ENCODE measurements around the gene KHDRBS1. TPM values are rescaled to one million over a fixed set of nuclear protein-coding genes. Genes with fewer than 3 reads are reported as not detected.
"Not testable (repeated sequence)": the region's sequence is repeated elsewhere in the genome, so short reads cannot be mapped to it uniquely, and the experiment has no call there.

KHDRBS1 gene
- polyA plus RNA-seq, 4 donors = 234 to 302 (median 251) TPM

DNA sequence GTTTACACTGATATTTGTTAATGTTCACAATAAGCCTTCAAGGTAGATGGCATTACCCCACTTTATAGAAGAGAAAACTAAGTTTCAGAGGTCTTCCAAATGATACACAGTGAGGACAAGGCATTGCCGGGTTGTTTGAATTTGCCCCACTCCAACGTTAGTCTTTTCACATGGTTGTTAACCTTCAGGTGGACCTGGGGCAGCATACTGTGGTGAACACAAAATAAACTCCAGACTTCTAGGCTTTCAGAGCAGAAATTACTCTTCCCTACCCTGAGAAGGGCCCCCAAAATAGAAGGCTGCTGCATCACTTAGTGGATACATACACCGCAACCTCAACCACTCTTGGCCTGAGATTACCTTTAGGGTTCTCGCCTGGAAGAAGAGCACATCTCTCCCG is 3.4 kb upstream of the KHDRBS1 start:
- DNase-seq (ENCODE audit: low read depth in 4 of 4, low spot score in 3 of 4) = no peak

DNA sequence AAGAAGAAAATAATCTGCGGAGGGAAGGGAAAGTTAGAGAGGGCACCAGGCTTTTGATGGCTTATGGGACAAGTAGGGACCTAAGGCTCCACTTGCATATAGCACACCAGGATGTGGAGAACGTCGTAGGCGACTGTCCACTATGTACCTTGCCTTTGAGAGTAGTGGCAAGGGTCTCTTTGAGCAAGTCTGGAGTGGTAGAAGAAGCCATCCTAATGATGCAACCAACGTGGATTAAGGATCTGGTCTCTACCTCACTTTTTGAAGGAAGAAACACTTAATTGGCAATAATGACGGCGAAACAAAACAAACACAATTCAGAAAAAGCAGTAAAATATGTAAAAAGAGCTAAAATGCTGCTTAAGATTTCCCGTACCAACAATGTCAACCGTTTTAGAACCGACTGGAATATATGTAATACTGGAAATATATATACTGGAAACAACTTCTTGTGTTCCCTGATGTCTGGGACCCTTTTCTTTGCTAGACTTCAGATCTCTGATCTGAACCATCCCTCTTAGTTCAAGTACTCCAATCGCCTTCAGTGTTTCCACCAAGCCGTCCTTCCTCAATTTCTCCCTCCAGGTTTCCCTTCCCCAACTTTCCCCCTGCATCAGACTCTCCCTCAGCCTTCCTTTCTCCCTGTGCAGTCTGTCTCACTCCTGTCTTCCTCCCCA is 821 bp upstream of the KHDRBS1 start:
- DNase-seq (ENCODE audit: low read depth in 4 of 4, low spot score in 3 of 4) = no peak

DNA sequence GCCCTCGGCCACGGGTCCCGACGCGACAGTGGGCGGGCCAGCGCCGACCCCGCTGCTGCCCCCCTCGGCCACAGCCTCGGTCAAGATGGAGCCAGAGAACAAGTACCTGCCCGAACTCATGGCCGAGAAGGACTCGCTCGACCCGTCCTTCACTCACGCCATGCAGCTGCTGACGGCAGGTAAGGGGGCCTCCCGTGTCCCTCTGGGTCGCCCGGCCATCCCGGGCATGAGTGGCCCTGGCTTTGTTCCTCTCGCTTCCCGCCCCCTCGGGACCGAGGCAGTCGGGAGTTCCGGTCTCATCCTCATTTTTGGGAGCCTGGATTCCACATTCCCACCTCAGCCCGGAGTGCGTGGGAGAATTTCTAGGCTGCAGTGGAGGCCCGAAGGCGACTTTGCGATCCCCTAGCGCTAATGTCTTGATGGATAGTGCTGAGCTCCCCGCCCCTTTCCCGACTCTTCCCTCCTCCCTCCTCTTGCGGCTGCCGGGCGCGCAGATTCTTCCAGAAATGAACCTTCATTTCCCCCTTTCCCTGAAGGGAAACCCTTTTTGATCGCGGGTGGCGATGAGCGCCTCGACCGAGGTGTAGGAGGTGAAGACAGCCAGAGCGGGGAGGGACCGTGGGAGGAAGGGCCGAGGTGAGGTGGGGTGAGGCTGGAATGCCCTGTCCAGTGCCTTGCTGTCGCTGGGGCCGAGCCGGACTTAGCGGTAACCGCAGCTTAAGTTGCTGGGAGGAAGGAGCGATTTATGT is 705 bp downstream of the KHDRBS1 start:
- DNase-seq (ENCODE audit: low read depth in 4 of 4, low spot score in 3 of 4) = peak in 2 of 4 donors; percentile 31 to 36

DNA sequence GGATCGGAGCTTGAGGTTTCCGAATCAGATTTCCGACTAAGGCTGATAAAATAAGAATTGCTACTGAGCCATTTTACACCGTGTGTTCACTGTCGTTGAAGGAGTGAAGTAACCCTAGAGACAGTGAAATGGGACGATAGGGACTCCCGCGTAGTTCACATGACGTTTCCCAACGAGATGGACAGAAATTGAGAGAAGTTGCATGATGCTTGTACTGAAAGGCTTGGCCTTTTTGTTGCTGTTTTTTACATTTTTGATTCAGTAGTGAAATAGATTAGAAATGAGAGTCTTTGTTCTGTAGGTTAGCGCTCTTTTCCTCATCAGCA is 1.2 kb downstream of the KHDRBS1 start:
- no peak for DNase-seq (ENCODE audit: low read depth in 4 of 4, low spot score in 3 of 4)

DNA sequence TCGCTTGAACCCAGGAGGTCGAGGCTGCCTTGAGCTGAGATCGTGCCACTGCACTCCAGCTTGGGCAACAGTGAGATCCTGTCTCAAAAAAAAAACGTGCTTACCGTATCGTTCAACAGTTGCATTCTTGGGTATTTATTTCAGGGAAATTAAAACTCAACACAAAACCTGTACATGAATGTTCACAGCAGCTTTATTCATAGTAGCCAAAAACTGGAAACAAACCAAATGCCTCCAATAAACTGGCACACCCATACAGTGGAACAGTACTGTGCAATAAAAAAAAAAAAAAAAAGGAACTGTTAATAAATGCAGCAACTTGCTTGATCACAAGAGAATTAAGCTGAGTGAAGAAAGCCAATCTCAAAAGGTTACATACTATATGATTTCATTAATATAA is 6.7 kb downstream of the KHDRBS1 start:
- DNase-seq (ENCODE audit: low read depth in 4 of 4, low spot score in 3 of 4) = no peak

DNA sequence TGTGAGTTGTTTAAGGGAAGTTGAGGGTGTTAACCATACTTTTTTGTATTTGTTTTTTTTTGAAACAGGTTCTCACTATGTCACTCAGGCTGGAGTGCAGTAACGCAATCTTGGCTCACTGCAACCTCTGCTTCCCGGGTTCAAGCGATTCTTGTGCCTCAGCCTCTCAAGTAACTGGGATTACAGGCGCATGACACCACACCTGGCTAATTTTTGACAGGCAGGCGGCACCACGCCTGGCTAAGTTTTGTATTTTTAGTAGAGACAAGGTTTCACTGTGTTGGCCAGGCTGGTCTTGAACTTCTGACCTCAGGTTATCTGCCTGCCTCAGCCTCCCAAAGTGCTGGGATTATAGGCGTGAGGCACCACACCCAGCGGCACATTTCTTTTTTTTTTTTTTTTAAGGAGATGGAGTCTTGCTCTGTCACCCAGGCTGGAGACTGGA is 7.9 kb downstream of the KHDRBS1 start:
- not testable (repeated sequence) for DNase-seq (ENCODE audit: low read depth in 4 of 4, low spot score in 3 of 4)

DNA sequence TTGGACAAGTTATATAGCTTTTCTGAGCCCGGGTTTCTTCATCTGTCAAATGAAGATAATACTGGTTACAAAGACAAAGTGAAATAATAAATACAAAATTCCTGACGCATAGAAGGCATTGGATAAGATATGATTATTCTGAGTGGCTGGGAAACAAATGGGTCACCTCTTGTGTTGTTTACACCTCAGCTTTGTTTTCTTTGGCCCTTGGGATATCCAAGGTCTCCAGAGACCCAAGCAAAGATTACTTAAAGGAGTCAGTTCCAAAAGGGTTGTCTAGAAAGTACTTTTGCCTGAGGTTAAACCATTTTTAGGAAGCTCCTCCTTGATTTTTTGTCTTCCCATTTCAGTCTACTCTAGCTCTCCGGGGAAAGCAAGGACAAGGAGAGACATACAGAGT is 9.7 kb downstream of the KHDRBS1 start:
- no peak for DNase-seq (ENCODE audit: low read depth in 4 of 4, low spot score in 3 of 4)

DNA sequence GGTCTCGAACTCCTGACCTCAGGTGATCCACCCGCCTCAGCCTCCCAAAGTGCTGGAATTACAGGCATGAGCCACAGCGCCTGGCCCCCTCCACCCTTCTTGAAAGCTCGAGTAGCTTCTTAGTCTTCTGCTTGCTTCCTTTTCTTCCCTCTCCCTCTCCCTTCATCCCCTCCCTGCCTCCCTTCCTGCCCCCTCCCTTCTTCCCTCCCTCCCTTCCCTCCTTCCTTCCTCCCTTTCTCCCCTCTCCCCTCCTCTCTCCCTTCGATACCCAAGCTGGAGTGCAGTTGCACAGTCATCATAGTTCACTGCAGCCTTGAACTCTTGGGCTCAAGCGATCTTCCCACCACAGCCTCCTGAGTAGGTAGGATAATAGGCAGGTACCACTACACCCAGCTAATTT is 11.8 kb downstream of the KHDRBS1 start:
- DNase-seq (ENCODE audit: low read depth in 4 of 4, low spot score in 3 of 4) = no peak

DNA sequence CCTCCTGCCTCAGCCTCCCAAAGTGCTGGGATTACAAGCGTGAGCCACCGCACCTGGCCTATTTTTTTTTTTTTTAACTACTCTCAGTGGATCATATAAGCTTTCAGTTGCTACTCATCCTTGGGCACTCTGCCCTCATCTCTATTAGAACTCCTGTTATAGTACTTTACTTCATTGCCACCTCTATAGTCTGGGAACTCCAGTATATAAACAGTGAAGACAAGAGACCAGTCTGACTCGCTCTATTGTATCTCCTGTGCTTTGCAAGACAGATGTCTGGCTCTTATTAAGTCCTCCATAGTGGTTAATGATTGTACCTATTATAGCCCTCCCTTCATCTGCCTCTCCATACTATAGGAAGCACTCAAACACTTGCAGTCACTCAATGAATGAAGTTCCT is 15.1 kb downstream of the KHDRBS1 start:
- DNase-seq (ENCODE audit: low read depth in 4 of 4, low spot score in 3 of 4) = no peak

DNA sequence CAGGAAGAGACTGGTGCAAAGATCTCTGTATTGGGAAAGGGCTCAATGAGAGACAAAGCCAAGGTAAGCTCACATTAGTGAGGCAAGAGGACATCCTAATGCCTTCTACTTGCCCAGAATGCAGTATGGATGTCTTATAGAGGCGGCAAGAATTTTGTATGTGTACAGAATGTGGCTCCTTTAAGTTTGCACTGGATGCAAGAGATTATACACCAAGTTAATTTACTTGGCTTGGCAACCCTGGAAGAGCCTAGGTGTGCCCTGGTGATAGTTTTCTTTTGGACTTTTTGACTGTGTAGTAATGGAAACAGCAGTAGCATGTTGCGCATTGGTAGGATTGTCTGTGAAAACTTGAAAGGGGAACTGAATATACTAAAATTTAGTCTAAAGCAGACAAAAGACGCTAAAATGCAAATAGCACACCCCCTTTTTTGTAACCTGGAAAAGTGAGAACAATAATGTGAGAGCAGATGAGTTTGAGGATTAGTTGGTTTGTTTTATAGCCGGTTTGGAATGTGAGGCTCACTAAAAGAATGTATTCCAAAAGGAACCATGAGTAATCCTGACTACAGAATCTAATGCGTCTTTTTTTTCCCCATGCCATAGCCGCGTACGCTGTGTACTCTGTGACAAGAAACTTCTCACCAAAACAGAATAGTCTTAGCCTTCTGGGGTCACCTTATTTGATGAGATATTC is 18.1 kb downstream of the KHDRBS1 start:
- DNase-seq (ENCODE audit: low read depth in 4 of 4, low spot score in 3 of 4) = no peak

DNA sequence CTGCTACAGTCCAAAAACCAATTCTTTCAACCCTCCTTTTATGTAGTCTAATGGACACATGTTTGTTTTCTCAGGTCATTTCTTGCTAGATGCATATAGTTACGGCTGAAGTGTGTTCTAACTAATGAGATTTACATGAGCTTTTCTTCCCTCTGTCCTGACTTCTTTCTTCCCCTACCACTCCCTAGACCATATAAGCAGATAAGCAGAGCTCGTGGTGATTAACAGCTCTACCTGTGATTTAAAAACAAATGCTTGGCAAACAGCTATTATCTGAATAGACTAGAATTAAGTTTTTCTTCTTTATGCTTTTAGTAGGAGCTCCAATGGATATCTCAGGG is 18.6 kb downstream of the KHDRBS1 start:
- no peak for DNase-seq (ENCODE audit: low read depth in 4 of 4, low spot score in 3 of 4)

DNA sequence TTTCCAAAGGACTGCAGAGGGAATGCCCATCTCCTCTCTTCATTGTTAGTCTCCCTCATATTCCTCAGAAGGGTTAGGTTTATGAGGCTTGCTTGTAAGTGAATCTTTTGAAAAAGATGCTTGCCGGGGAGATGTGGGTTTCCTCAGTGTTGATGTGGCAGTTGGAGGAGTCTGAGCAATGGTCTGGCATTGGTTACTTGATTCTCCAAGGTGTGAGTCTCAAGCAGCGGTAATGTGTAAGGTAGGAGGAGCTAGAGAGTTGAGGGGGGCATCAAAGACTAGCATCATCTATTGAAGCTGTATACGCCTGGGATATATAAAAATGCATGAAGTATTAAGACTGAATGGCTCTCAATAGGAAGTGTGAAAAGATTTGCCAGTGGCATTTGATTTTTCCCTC is 21.5 kb downstream of the KHDRBS1 start:
- no peak for DNase-seq (ENCODE audit: low read depth in 4 of 4, low spot score in 3 of 4)

DNA sequence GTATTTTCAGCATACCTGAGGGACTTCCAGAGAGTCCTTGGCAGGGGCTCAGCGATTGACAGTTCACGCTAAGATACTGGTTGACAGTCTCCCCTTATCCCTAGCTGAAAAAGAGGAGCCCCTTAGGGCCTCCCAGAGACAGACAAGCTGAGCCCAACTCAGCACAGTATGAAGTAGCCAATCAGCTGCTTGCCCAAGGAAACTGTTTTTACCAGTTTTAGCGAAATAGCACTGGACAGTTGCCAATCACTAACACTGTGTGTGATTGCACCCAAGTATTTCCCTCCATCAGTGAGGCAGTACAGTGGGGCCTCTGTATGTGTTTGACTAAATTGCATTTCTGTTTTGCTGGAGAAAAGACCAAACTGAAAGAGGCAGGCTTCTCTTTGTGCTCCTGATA is 27.0 kb downstream of the KHDRBS1 start:
- no peak for DNase-seq (ENCODE audit: low read depth in 4 of 4, low spot score in 3 of 4)

DNA sequence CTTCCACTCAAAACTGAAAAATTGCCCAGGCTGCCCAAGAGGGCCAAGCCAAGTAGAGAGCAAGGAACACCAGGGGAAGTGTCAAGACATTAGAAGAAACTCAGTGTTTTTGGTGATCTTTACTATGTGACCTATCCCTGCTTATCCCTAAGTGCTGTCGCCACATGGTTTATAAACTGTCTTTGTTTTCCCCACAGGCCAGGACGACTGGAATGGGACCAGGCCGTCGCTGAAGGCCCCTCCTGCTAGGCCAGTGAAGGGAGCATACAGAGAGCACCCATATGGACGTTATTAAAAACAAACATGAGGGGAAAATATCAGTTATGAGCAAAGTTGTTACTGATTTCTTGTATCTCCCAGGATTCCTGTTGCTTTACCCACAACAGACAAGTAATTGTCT is 28.7 kb downstream of the KHDRBS1 start:
- DNase-seq (ENCODE audit: low read depth in 4 of 4, low spot score in 3 of 4) = no peak

DNA sequence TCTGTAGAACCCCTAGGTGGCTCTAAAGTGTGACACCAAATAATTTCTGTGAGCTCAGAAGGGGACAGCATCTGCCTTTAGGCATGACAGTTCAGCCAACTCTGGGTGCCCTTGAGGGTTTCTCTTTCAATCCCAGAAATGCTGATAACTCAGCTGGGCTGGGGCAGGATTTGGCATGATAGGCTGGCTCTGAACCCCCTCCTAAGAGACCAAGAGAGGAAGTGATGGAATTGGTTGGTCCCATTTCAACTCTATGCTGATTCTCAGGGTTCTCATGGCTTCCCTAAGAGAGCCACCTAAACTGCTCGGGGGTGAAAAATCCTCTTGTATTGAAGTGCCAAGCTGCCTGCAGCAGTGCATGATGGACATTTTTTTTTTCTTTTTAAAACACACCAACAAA is 30.6 kb downstream of the KHDRBS1 start:
- DNase-seq (ENCODE audit: low read depth in 4 of 4, low spot score in 3 of 4) = no peak

DNA sequence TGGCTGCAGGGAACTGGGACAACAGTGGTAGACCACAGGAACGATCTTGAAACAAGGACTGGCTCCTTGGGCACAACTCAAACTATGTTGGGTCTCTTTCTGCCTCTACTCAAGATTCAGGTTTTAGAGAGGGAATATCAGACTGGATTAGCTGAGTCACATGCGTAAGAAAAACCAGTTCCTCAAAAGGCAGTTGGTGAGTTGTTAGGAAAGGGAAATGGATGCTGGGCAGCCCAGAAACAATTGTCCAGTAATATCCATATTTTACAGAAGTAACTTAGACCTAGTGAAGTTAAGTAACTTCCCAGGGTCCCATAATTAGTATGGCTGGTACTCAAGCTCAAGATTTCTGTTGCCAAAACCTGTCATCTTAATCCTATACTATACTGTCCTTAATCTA is 32.1 kb downstream of the KHDRBS1 start:
- DNase-seq (ENCODE audit: low read depth in 4 of 4, low spot score in 3 of 4) = no peak

DNA sequence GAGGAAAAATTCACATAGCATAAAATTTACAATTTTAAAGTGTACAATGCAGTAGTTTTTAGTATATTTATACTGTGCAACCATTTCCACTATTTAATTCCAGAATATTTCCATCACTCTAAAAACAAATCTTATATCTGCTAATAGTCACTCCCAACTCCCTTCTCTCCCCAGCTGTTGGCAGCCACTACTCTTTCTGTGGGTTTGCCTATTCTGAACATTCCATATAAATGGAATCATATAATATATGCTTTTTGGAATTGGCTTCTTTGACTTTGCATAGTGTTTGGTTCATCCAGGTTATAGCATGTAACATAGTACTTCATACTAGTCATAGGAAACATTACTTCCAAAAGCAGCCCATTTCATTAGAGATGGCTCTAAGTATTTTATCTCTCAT is 34.0 kb downstream of the KHDRBS1 start:
- DNase-seq (ENCODE audit: low read depth in 4 of 4, low spot score in 3 of 4) = no peak

DNA sequence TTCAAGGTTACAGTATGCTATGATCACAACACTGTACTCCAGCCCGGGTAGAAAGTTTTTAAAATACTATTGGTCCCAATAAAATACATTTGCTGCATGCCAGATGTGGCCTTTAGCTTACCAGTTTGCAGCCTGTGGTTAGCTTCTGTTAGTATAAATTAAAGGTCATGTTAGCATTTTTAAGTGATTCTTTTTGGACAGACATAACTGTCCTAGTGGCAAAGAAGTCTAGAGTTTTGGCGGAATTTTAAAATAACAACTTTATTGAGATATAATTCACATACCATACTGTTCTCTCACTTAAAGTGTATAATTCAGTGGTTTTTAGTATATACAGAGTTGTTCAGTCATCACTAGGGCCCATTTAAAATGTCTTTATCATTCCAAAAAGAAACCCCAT is 34.8 kb downstream of the KHDRBS1 start:
- DNase-seq (ENCODE audit: low read depth in 4 of 4, low spot score in 3 of 4) = no peak

DNA sequence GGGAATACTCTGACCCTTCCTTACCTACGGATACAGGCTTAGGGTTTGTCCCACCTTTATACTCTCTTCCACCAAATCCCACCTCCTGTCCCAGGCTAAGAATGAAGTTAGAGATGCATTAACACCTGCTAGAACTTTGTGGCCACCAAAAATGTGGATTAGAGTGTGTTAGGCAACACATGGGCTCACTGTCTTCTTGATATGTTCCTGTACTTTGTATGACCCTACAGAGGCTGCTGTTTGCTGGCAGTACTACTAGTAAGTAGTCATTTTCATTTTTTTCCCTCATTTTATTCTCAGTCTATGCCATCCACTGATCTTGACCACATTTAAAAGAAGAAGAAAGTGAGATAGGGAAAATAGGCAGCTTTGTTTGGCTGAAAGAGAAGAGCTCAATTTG is 38.0 kb downstream of the KHDRBS1 start:
- DNase-seq (ENCODE audit: low read depth in 4 of 4, low spot score in 3 of 4) = no peak

DNA sequence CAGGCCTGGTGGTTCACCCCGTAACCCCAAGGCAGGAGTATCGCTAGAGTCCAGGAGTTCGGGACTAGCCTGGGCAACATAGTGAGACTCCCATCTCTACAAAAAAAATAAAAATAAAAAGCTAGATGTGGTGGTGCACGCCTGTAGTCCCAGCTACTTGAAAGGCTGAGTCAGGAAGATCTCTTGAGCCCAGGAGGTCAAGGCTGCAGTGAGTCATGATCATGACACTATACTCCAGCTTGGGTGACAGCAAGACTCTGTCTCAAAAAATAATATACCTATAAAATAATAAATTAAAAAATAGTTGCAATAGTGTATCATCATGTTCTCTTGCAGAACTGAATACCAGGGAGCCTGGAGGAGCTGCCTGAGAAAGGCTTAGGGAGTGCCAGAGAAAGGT is 39.2 kb downstream of the KHDRBS1 start:
- no peak for DNase-seq (ENCODE audit: low read depth in 4 of 4, low spot score in 3 of 4)

DNA sequence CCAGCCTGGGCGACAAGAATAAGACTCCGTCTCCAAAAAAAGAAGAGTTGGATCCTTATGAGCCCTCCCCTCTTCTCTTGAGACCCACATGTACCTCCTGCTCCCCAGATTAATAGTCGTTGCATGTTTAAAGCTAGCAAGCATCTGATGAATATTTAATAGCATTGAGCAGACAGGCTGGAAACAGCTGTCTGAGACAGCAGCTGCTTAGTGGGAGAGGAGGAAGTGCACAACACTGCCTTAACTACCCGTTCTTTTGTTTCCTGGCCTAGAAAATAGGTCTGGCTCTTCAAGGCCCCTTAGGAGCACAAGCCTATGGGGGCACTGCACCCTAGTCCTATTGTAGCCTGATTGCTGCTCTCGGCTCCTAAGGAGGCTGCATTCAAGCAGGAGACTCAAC is 41.7 kb downstream of the KHDRBS1 start:
- DNase-seq (ENCODE audit: low read depth in 4 of 4, low spot score in 3 of 4) = no peak

DNA sequence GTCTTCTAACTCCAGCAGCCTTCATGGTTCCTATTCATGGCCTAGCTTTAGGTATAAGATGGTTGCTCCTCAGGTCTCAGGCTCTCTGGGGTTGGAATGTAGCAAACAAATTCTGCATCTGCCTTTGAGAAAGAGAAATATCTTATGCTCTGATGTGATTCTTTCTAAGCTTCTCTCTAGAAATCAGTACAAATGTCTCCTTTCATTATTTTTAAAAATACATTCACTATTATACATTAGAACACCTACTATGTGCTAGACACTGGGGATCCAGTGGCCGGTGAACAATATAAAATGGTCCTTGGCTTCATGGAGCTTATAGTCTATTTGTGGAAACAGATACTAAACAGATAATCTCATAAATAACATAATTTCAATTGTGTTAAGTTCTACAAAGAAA is 42.9 kb downstream of the KHDRBS1 start:
- no peak for DNase-seq (ENCODE audit: low read depth in 4 of 4, low spot score in 3 of 4)

Data from left renal pelvis (tissue), 4 donors.